Gastrocnemius medialis (tissue), 4 donors: ENCODE data around the gene ANTXR1. TPM values are rescaled to one million over a fixed set of nuclear protein-coding genes. Genes with fewer than 3 reads are reported as not detected.

Experiments
- ATAC-seq, 2 donors: fragments of 150-250 bp; one replicate each; pipeline ENCODE4 v1.9.1; 2016
- DNase-seq, 2 donors: peaks; one replicate each; pipeline ENCODE4 v3.0.0-alpha.2; 2019
- H3K27ac ChIP-seq, 4 donors: fragments of 200-600 bp; sonication (generic); 1 replicate in 1 of 4; 2 replicates in 3 of 4; pipeline ENCODE4 v1.5.1; 2016 to 2018; ENCODE audit warnings: mild to moderate bottlenecking in 2 of 4, moderate library complexity in 1 of 4
- H3K27me3 ChIP-seq, 3 donors: fragments of 200-600 bp; sonication (generic) in 2 of 3; 1 replicate in 1 of 3; 2 replicates in 2 of 3; pipeline versions ENCODE4 v1.5.1 to v1.6.0; 2016 to 2019; ENCODE audit warnings: mild to moderate bottlenecking in 1 of 3, moderate library complexity in 1 of 3
- H3K36me3 ChIP-seq, 2 donors: fragments of 200-600 bp; sonication (generic) in 1 of 2; one replicate each; pipeline ENCODE4 v1.5.1; 2017 to 2018
- H3K4me1 ChIP-seq, 2 donors: fragments of 200-600 bp; sonication (generic) in 1 of 2; one replicate each; pipeline ENCODE4 v1.5.1; 2016 to 2017; ENCODE audit warnings: mild to moderate bottlenecking in 2 of 2
- H3K4me3 ChIP-seq, 4 donors: fragments of 200-600 bp; sonication (generic) in 3 of 4; 1 replicate in 1 of 4; 2 replicates in 3 of 4; pipeline ENCODE4 v1.5.1; 2016 to 2019; ENCODE audit warnings: mild to moderate bottlenecking in 2 of 4
- H3K9me3 ChIP-seq, 3 donors: fragments of 200-600 bp; sonication (generic) in 2 of 3; 1 replicate in 1 of 3; 2 replicates in 2 of 3; pipeline ENCODE4 v1.5.1; 2016 to 2019
- POLR2A ChIP-seq, 2 donors: fragments of 450-650 bp; IDR thresholded peaks; one replicate each; pipeline ENCODE4 v1.6.1; 2017; ENCODE audit warnings: antibody characterized with exemption in 2 of 2, mild to moderate bottlenecking in 2 of 2, moderate library complexity in 2 of 2
- in situ Hi-C, 4 donors: fragments of 200-750 bp; cut with MboI; loops; one replicate each; pipeline versions ENCODE4 v1.15.0 to v1.8.0; 2017; ENCODE audit warnings: low sequenced_read_pairs in 4 of 4
- intact Hi-C: fragments of 100-400 bp; cut with DNase I; formaldehyde crosslinking; loops from one replicate; pipeline ENCODE4 v1.15.1; 2023; ENCODE audit warnings: low total_unique reads
- total RNA-seq, 4 donors: library from RNA; depleted of rRNA; stranded (reverse); fragments of >200 nt; gene quantifications; one replicate each; pipeline versions ENCODE4 v1.1.0 to v1.2.3, GENCODE V29; 2016
- TF ChIP-seq, protein P1 (sequence below), 5 experiments: fragments of 450-650 bp in 3 of 5; fragments of 200-600 bp in 2 of 5; sonication (generic) in 2 of 5; IDR thresholded peaks in 4 of 5; conservative IDR thresholded peaks in 1 of 5; 1 replicate in 4 of 5; 2 replicates in 1 of 5; pipeline ENCODE4 v1.5.1; 2016 to 2019; ENCODE audit warnings: antibody characterized with exemption in 5 of 5, mild to moderate bottlenecking in 3 of 5, moderate library complexity in 3 of 5

Gene ANTXR1
- total RNA-seq, 4 donors from 2014 or later, result 8.0 to 13.6 (median 9.7) TPM

- Histone ChIP-seq H3K27me3 (no peaks in the 10 kb centered on the region), H3K36me3 (no peaks in the 10 kb centered on the region), H3K4me3 (no peak overlapping the region), H3K4me1 (peaks cover 0 to 4% of the 10 kb centered on the region in 2 donors), H3K27ac (peak overlapping the region in 1 of 4 donors; percentile 1), H3K9me3 (no peaks in the 10 kb centered on the region)
- intact Hi-C loops (no loop called here), in situ Hi-C loops (no loop called here)
- DNase-seq (no peak), ATAC-seq (no peak)
- TF ChIP-seq POLR2A (IDR thresholded peaks at IDR 0.05), result no peak
- TF ChIP-seq, protein P1, sequence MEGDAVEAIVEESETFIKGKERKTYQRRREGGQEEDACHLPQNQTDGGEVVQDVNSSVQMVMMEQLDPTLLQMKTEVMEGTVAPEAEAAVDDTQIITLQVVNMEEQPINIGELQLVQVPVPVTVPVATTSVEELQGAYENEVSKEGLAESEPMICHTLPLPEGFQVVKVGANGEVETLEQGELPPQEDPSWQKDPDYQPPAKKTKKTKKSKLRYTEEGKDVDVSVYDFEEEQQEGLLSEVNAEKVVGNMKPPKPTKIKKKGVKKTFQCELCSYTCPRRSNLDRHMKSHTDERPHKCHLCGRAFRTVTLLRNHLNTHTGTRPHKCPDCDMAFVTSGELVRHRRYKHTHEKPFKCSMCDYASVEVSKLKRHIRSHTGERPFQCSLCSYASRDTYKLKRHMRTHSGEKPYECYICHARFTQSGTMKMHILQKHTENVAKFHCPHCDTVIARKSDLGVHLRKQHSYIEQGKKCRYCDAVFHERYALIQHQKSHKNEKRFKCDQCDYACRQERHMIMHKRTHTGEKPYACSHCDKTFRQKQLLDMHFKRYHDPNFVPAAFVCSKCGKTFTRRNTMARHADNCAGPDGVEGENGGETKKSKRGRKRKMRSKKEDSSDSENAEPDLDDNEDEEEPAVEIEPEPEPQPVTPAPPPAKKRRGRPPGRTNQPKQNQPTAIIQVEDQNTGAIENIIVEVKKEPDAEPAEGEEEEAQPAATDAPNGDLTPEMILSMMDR (IDR thresholded peaks at IDR 0.05 in 4 of 5, conservative IDR thresholded peaks at IDR 0.05 in 1 of 5), result no peak
Measured at GRCh38 chr2:69205076-69205475, 192.1 kb downstream of the ANTXR1 start.

GRCh38 chr2:69205491-69205890, 192.5 kb downstream of the ANTXR1 start:
- Histone ChIP-seq H3K4me3 (no peak overlapping the region), H3K9me3 (no peaks in the 10 kb centered on the region), H3K27ac (peak overlapping the region in 1 of 4 donors; percentile 1), H3K36me3 (no peaks in the 10 kb centered on the region), H3K4me1 (peaks cover 0 to 4% of the 10 kb centered on the region in 2 donors), H3K27me3 (no peaks in the 10 kb centered on the region)
- ATAC-seq (no peak), DNase-seq (no peak)
- TF ChIP-seq, protein P1 (IDR thresholded peaks at IDR 0.05 in 4 of 5, conservative IDR thresholded peaks at IDR 0.05 in 1 of 5), result no peak
- TF ChIP-seq POLR2A (IDR thresholded peaks at IDR 0.05), result no peak
- in situ Hi-C loops (no loop called here), intact Hi-C loops (no loop called here)

GRCh38 chr2:69208023-69208595, 195.1 kb downstream of the ANTXR1 start:
- no peak for DNase-seq
- intact Hi-C loops, result no loop called here
- no peak for ATAC-seq
- no peaks in the 10 kb centered on the region for H3K36me3 ChIP-seq
- H3K4me3 ChIP-seq, result no peak overlapping the region
- peaks cover 0 to 1% of the 10 kb centered on the region in 2 donors for H3K4me1 ChIP-seq
- TF ChIP-seq, protein P1 (IDR thresholded peaks at IDR 0.05 in 4 of 5, conservative IDR thresholded peaks at IDR 0.05 in 1 of 5), result no peak
- TF ChIP-seq POLR2A (IDR thresholded peaks at IDR 0.05), result no peak
- no peaks in the 10 kb centered on the region for H3K27me3 ChIP-seq
- in situ Hi-C loops, result no loop called here
- H3K9me3 ChIP-seq, result no peaks in the 10 kb centered on the region
- no peak overlapping the region for H3K27ac ChIP-seq

DNA sequence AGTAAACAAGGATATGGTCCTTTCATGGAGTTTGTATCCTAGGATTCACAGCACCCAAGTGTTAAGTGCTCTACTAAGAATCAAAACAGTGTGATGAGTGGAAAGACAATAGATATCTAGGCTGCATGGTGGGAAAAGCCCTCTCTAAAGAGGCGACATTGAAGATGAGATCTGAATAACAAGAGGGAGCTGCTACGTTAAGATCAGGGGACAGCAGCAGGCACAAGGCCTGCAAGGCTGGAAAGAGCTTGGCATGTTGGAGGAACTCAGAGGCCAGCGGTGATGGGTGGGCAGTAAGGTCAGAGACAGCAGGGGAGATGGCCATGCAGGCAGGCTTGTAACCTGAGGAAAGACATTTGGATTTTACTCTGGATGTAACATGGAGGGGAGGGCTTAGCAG, 196.5 kb downstream of the ANTXR1 start:
- in situ Hi-C loops (no loop called here), intact Hi-C loops (no loop called here)
- no peaks in the 10 kb centered on the region for H3K4me1 ChIP-seq
- no peak overlapping the region for H3K27ac ChIP-seq
- no peak for DNase-seq
- no peaks in the 10 kb centered on the region for H3K36me3 ChIP-seq
- H3K9me3 ChIP-seq, result no peaks in the 10 kb centered on the region
- ATAC-seq, result no peak
- H3K27me3 ChIP-seq, result no peaks in the 10 kb centered on the region
- H3K4me3 ChIP-seq, result no peak overlapping the region
- no peak for TF ChIP-seq POLR2A (IDR thresholded peaks at IDR 0.05)
- TF ChIP-seq, protein P1 (IDR thresholded peaks at IDR 0.05 in 4 of 5, conservative IDR thresholded peaks at IDR 0.05 in 1 of 5), result no peak

GRCh38 chr2:69210385-69210784, 197.4 kb downstream of the ANTXR1 start:
- H3K27ac ChIP-seq, result no peak overlapping the region
- H3K4me3 ChIP-seq, result no peak overlapping the region
- no peaks in the 10 kb centered on the region for H3K27me3 ChIP-seq
- in situ Hi-C loops (no loop called here), intact Hi-C loops (no loop called here)
- no peaks in the 10 kb centered on the region for H3K9me3 ChIP-seq
- no peak for ATAC-seq
- H3K4me1 ChIP-seq, result no peaks in the 10 kb centered on the region
- DNase-seq, result no peak
- TF ChIP-seq, protein P1 (IDR thresholded peaks at IDR 0.05 in 4 of 5, conservative IDR thresholded peaks at IDR 0.05 in 1 of 5), result no peak
- no peak for TF ChIP-seq POLR2A (IDR thresholded peaks at IDR 0.05)
- H3K36me3 ChIP-seq, result no peaks in the 10 kb centered on the region
